DND-41 (cell line): Measurements from ENCODE around the gene CADM2.

ENCODE experiments used
- CTCF ChIP-seq: IDR thresholded peaks from 2 replicates; pipeline ENCODE4 v1.5.1; 2012; ENCODE audit warnings: borderline replicate concordance, low read length, moderate library complexity, mild to moderate bottlenecking; ENCODE audit not compliant: poor library complexity, severe bottlenecking; ENCODE audit errors: extremely low read depth
- EZH2 ChIP-seq: IDR thresholded peaks from 3 replicates; pipeline ENCODE4 v1.6.1; 2012; ENCODE audit warnings: borderline replicate concordance, low read depth, mild to moderate bottlenecking, moderate library complexity, low read length, inconsistent platforms; ENCODE audit not compliant: severe bottlenecking

- TF ChIP-seq EZH2 (no peak), CTCF (no peak)
Measured at GRCh38 chr3:84963137-84963536, 4.3 kb downstream of the CADM2 start.
